BLaER1 treated with 17β-estradiol and CSF1 and Interleukin-3, amounts not matched to agents 10 nM and 100 nM (cell line): ENCODE data around the gene ZNF2.

Experiments used
- H3K27ac ChIP-seq, 11 experiments: shearing (Covaris generic); formaldehyde crosslinking; 2 replicates each; pipeline ENCODE4 v1.8.1; 2022
- H3K27me3 ChIP-seq, 11 experiments: shearing (Covaris generic); formaldehyde crosslinking; 2 replicates each; pipeline ENCODE4 v1.8.1; 2022
- H3K36me3 ChIP-seq, 11 experiments: shearing (Covaris generic); formaldehyde crosslinking; 2 replicates each; pipeline ENCODE4 v1.8.1; 2022
- H3K4me1 ChIP-seq, 10 experiments: shearing (Covaris generic); formaldehyde crosslinking; 2 replicates each; pipeline ENCODE4 v1.8.1; 2022
- H3K4me2 ChIP-seq, 11 experiments: shearing (Covaris generic); formaldehyde crosslinking; 2 replicates each; pipeline ENCODE4 v1.8.1; 2022
- H3K4me3 ChIP-seq, 10 experiments: shearing (Covaris generic); formaldehyde crosslinking; 2 replicates each; pipeline ENCODE4 v1.8.1; 2022
- H3K9ac ChIP-seq, 11 experiments: shearing (Covaris generic); formaldehyde crosslinking; 2 replicates each; pipeline ENCODE4 v1.8.1; 2022
- H3K9me3 ChIP-seq, 11 experiments: shearing (Covaris generic); formaldehyde crosslinking; replicated peaks in 1 of 11; 2 replicates each; pipeline ENCODE4 v1.8.1; 2022
- H4K20me1 ChIP-seq, 11 experiments: shearing (Covaris generic); formaldehyde crosslinking; 2 replicates each; pipeline ENCODE4 v1.8.1; 2022
- Cebpa-rat ChIP-seq, 11 experiments: shearing (Covaris generic); IDR thresholded peaks; 2 replicates each; pipeline ENCODE4 v1.8.1; 2022

The ZNF2 gene

DNA sequence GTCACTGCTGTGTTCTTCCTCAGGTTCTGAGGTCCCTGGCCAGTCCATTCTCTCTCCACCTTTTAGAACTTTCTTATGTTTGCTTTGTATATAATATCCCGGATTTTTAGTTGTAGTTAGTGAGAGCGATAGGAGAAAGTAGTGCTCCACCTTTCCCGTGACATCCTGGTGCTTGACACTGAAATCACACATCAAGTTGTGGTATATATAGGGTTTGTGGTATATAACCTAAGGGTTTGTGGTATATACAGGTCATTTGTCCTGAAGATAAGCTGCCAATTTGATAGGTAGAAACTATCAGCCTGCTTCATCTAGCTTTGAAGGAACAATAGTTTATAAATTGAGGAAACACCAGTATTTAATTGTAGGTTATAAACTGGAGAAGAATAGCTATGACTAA lies 54.8 kb downstream of the ZNF2 start:
- no peak for TF ChIP-seq Cebpa-rat (IDR thresholded peaks at IDR 0.05)
- peak overlapping the region in 2 of 10 experiments; percentile 4 to 28; a peak in 1 of 20 replicates for H3K4me3 ChIP-seq
- peaks cover 95 to 100% (median 100%) of the 10 kb centered on the region in 11 experiments for H3K9me3 ChIP-seq
- no peaks in the 10 kb centered on the region for H4K20me1 ChIP-seq
- H3K9ac ChIP-seq = no peak overlapping the region
- no peaks in the 10 kb centered on the region for H3K27me3 ChIP-seq
- no peak overlapping the region for H3K27ac ChIP-seq
- no peak overlapping the region for H3K4me2 ChIP-seq
- H3K4me1 ChIP-seq = no peaks in the 10 kb centered on the region
- H3K36me3 ChIP-seq = peaks cover 84 to 99% (median 94%) of the 10 kb centered on the region in 11 experiments

DNA sequence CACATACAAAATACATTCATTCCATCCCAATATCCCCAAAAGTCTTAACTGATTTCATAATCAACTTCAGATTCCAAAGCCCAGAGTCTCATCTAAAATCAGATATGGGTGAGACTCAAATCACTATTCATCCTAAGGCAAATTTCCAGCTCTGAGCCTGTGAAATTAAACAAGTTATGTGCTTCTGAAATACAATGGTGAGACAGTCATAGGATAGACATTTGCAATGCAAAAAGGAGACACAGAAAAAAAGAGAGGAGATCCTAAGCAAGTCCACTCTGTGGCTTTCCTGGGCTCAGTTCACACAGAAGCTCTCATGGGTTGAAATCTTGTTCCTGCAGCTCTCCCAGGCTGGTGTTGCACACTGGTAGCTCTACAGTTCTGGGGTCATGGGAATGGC lies 60.0 kb downstream of the ZNF2 start:
- H3K27me3 ChIP-seq = no peaks in the 10 kb centered on the region
- no peak for TF ChIP-seq Cebpa-rat (IDR thresholded peaks at IDR 0.05)
- H4K20me1 ChIP-seq = no peaks in the 10 kb centered on the region
- no peak overlapping the region for H3K4me2 ChIP-seq
- no peak overlapping the region for H3K9ac ChIP-seq
- peaks cover 33 to 52% (median 42%) of the 10 kb centered on the region in 11 experiments for H3K36me3 ChIP-seq
- H3K9me3 ChIP-seq = peaks cover 43 to 68% (median 54%) of the 10 kb centered on the region in 11 experiments
- no peak overlapping the region for H3K27ac ChIP-seq
- no peak overlapping the region for H3K4me3 ChIP-seq
- no peaks in the 10 kb centered on the region for H3K4me1 ChIP-seq

DNA sequence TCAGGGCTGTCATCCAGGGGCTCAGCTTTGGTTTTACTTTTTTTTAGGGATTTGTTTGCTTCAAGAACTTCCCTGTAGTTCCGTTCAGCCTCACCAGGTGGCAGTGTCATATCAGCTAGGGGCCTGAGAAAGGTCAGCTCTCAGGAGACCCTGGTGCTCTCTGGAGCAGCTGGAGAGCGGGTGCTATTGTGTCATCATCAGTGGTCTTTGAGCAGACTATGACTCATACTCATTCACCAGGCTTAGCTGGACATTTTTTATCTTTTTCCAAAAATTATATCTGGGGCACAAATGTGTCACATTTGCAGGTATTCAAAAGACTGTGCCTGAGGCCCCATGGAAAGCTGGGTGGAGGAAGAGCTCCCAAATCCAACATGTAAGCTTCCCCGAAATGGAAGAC lies 66.1 kb downstream of the ZNF2 start:
- no peak overlapping the region for H3K4me3 ChIP-seq
- H3K27me3 ChIP-seq = no peaks in the 10 kb centered on the region
- peaks cover 0 to 12% (median 6%) of the 10 kb centered on the region in 10 experiments; a peak in 13 of 20 replicates for H3K4me1 ChIP-seq
- H3K9me3 ChIP-seq = peaks cover 0 to 18% (median under 1%) of the 10 kb centered on the region in 11 experiments; a peak in 13 of 22 replicates
- H4K20me1 ChIP-seq = no peaks in the 10 kb centered on the region
- no peak overlapping the region for H3K27ac ChIP-seq
- no peaks in the 10 kb centered on the region for H3K36me3 ChIP-seq
- peak in 4 of 11 experiments; percentile 10 to 55 (median 26); a peak in 1 of 22 replicates for TF ChIP-seq Cebpa-rat (IDR thresholded peaks at IDR 0.05)
- 0 out of 22 replicates have a peak overlapping the region, but pooled peaks of 1 of the 11 experiments have one; percentile 14 for H3K4me2 ChIP-seq
- no peak overlapping the region for H3K9ac ChIP-seq

DNA sequence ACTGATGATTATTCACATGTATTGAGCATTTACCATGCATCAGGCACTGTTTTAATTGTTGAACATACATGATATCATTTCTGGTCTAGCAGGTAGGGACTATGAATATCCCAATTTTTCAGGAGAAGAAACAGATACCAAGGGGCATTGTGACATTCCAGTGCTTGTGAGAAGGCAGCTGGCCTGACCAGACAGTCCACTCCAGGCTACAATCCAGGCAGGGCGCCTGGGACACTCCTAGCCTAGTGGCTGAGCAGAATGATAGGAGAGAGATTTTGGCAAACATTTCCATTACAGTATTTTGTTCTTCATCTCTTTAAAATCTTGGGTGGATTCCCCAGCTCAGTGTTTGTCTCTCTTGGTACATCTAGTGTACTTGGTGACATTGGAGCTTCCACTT lies 66.6 kb downstream of the ZNF2 start:
- H3K36me3 ChIP-seq = no peaks in the 10 kb centered on the region
- no peak for TF ChIP-seq Cebpa-rat (IDR thresholded peaks at IDR 0.05)
- H3K4me2 ChIP-seq = no peak overlapping the region
- no peaks in the 10 kb centered on the region for H3K27me3 ChIP-seq
- H3K4me1 ChIP-seq = peaks cover 0 to 12% (median 6%) of the 10 kb centered on the region in 10 experiments; a peak in 13 of 20 replicates
- peaks cover 0 to 19% (median 0%) of the 10 kb centered on the region in 11 experiments; a peak in 11 of 22 replicates for H3K9me3 ChIP-seq
- no peak overlapping the region for H3K27ac ChIP-seq
- no peak overlapping the region for H3K4me3 ChIP-seq
- H4K20me1 ChIP-seq = no peaks in the 10 kb centered on the region
- no peak overlapping the region for H3K9ac ChIP-seq
